Prostate gland (tissue), 2 donors: ENCODE data around the gene ZNF488. TPM values are rescaled to one million over a fixed set of nuclear protein-coding genes. Genes with fewer than 3 reads are reported as not detected.

Experiments
- DNase-seq: peaks from one replicate; pipeline ENCODE4 v3.0.0-alpha.2; 2019; ENCODE audit warnings: low spot score
- H3K27ac ChIP-seq, 2 donors: fragments of 200-600 bp; sonication (generic); 2 replicates each; pipeline ENCODE4 v1.5.1; 2017 to 2019
- H3K27me3 ChIP-seq: fragments of 200-600 bp; sonication (generic); replicated peaks from 2 replicates; pipeline ENCODE4 v1.5.1; 2019; ENCODE audit not compliant: insufficient read depth
- H3K36me3 ChIP-seq, 2 donors: fragments of 200-600 bp; sonication (generic); 1 replicate in 1 of 2; 2 replicates in 1 of 2; pipeline versions ENCODE4 v1.5.1 to v1.8.1; 2017 to 2019
- H3K4me1 ChIP-seq: fragments of 200-600 bp; sonication (generic); replicated peaks from 2 replicates; pipeline ENCODE4 v1.5.1; 2019
- H3K4me3 ChIP-seq, 2 donors: fragments of 200-600 bp; sonication (generic); 2 replicates each; pipeline ENCODE4 v1.5.1; 2017 to 2019
- H3K9me3 ChIP-seq: fragments of 200-600 bp; sonication (generic); 2 replicates; pipeline ENCODE4 v1.5.1; 2017
- CTCF ChIP-seq, 4 experiments: fragments of 200-600 bp in 2 of 4; fragments of 450-650 bp in 2 of 4; sonication (generic) in 2 of 4; IDR thresholded peaks; 1 replicate in 3 of 4; 2 replicates in 1 of 4; pipeline ENCODE4 v1.5.1; 2016 to 2019; ENCODE audit warnings: antibody characterized with exemption in 4 of 4, mild to moderate bottlenecking in 2 of 4, moderate library complexity in 2 of 4
- POLR2A ChIP-seq: fragments of 450-650 bp; IDR thresholded peaks from one replicate; pipeline ENCODE4 v1.6.1; 2016; ENCODE audit warnings: antibody characterized with exemption, mild to moderate bottlenecking
- POLR2AphosphoS5 ChIP-seq: sonication (generic); formaldehyde crosslinking; IDR thresholded peaks from one replicate; pipeline ENCODE4 v1.6.1; 2017; ENCODE audit warnings: antibody characterized with exemption
- WGBS: methylation state at CpG from one replicate; pipeline ENCODE4 v1.1.5; 2018; 5-methylcytosine and 5-hydroxymethylcytosine counted together
- intact Hi-C: fragments of 100-400 bp; cut with DNase I; formaldehyde crosslinking; loops from one replicate; pipeline ENCODE4 v1.14.2; 2022
- total RNA-seq, 2 donors: library from RNA; depleted of rRNA; stranded (reverse); fragments of >200 nt; gene quantifications; one replicate each; pipeline ENCODE4 v1.1.0, GENCODE V29; 2016

The ZNF488 gene
- total RNA-seq, 2 donors from 2014 or later, result 1.5 to 1.9 TPM

- intact Hi-C loops, result no loop called here
- H3K4me1 ChIP-seq, result no peaks in the 10 kb centered on the region
- H3K27ac ChIP-seq, result no peak overlapping the region
- no peak for DNase-seq
- no peaks in the 10 kb centered on the region for H3K27me3 ChIP-seq
- H3K9me3 ChIP-seq, result no peaks in the 10 kb centered on the region
- H3K36me3 ChIP-seq, result no peaks in the 10 kb centered on the region
- TF ChIP-seq CTCF (IDR thresholded peaks at IDR 0.05), result no peak
- TF ChIP-seq POLR2AphosphoS5, result no peak
- TF ChIP-seq POLR2A, result no peak
- WGBS, result 83% methylated on average over 14 of the region's 14 CpGs
- H3K4me3 ChIP-seq, result no peak overlapping the region
Observed at GRCh38 chr10:47413531-47414226, 29.6 kb upstream of the ZNF488 start.

- no peak for DNase-seq
Observed at GRCh38 chr10:47412869-47413268, 28.8 kb upstream of the ZNF488 start.

GRCh38 chr10:47412177-47412730 is 28.2 kb upstream of the ZNF488 start:
- no peak overlapping the region for H3K4me3 ChIP-seq
- H3K27ac ChIP-seq, result no peak overlapping the region
- TF ChIP-seq CTCF (IDR thresholded peaks at IDR 0.05) (no peak), POLR2A (no peak), POLR2AphosphoS5 (no peak)
- no peaks in the 10 kb centered on the region for H3K4me1 ChIP-seq
- intact Hi-C loops, result no loop called here
- no peaks in the 10 kb centered on the region for H3K36me3 ChIP-seq
- WGBS, result 95% methylated on average over 5 of the region's 5 CpGs
- DNase-seq, result no peak
- H3K27me3 ChIP-seq, result no peaks in the 10 kb centered on the region
- no peaks in the 10 kb centered on the region for H3K9me3 ChIP-seq

More at GRCh38 chr10:47412869-47413268, 28.8 kb upstream of the ZNF488 start:
- Histone ChIP-seq H3K4me1 (no peaks in the 10 kb centered on the region), H3K36me3 (no peaks in the 10 kb centered on the region), H3K9me3 (no peaks in the 10 kb centered on the region), H3K27me3 (no peaks in the 10 kb centered on the region), H3K27ac (no peak overlapping the region), H3K4me3 (no peak overlapping the region)
- intact Hi-C loops, result no loop called here
- 79% methylated on average over 2 of the region's 2 CpGs for WGBS
- TF ChIP-seq POLR2A, result no peak
- TF ChIP-seq CTCF (IDR thresholded peaks at IDR 0.05), result no peak
- TF ChIP-seq POLR2AphosphoS5, result no peak

GRCh38 chr10:47410862-47411261 is 26.8 kb upstream of the ZNF488 start:
- 78% methylated on average over 4 of the region's 4 CpGs for WGBS
- no peak for DNase-seq
- intact Hi-C loops, result no loop called here
- H3K36me3 ChIP-seq, result no peaks in the 10 kb centered on the region
- H3K9me3 ChIP-seq, result no peaks in the 10 kb centered on the region
- H3K4me3 ChIP-seq, result no peak overlapping the region
- H3K27me3 ChIP-seq, result no peaks in the 10 kb centered on the region
- no peak overlapping the region for H3K27ac ChIP-seq
- TF ChIP-seq POLR2A (no peak), CTCF (IDR thresholded peaks at IDR 0.05) (no peak), POLR2AphosphoS5 (no peak)
- no peaks in the 10 kb centered on the region for H3K4me1 ChIP-seq

GRCh38 chr10:47410271-47410670 is 26.2 kb upstream of the ZNF488 start:
- intact Hi-C loops, result no loop called here
- no peaks in the 10 kb centered on the region for H3K36me3 ChIP-seq
- TF ChIP-seq POLR2AphosphoS5 (no peak), CTCF (IDR thresholded peaks at IDR 0.05) (no peak), POLR2A (no peak)
- H3K4me1 ChIP-seq, result no peaks in the 10 kb centered on the region
- H3K27me3 ChIP-seq, result no peaks in the 10 kb centered on the region
- no peaks in the 10 kb centered on the region for H3K9me3 ChIP-seq
- 70% methylated on average over 4 of the region's 4 CpGs for WGBS
- no peak overlapping the region for H3K27ac ChIP-seq
- no peak overlapping the region for H3K4me3 ChIP-seq
- no peak for DNase-seq
